HCT116 (cell line): ENCODE measurements around the gene RALGPS1.

Experiments used
- ATF3 ChIP-seq: IDR thresholded peaks from 2 replicates; pipeline ENCODE4 v1.6.1; 2012
- EZH2 ChIP-seq: fragments of 200-600 bp; sonication (generic); IDR thresholded peaks from 2 replicates; pipeline ENCODE4 v1.6.1; 2017; ENCODE audit warnings: antibody characterized with exemption, mixed run types
- EZH2phosphoT487 ChIP-seq: fragments of 200-600 bp; IDR thresholded peaks from 2 replicates; pipeline ENCODE4 v1.6.1; 2018; ENCODE audit warnings: antibody characterized with exemption, borderline replicate concordance
- MAX ChIP-seq: IDR thresholded peaks from 2 replicates; pipeline ENCODE4 v1.6.1; 2012
- POLR2A ChIP-seq: IDR thresholded peaks from 2 replicates; pipeline ENCODE4 v1.7.0; 2011; ENCODE audit warnings: borderline replicate concordance; ENCODE audit not compliant: insufficient read depth, insufficient read length; ENCODE audit errors: extremely low read depth
- POLR2AphosphoS5 ChIP-seq: IDR thresholded peaks from 2 replicates; pipeline ENCODE4 v1.6.1; 2011; ENCODE audit warnings: mild to moderate bottlenecking, low read depth, low read length, moderate library complexity
- RAD21 ChIP-seq: IDR thresholded peaks from 2 replicates; pipeline ENCODE4 v1.6.1; 2012; ENCODE audit warnings: low read depth, mild to moderate bottlenecking
- SIN3A ChIP-seq: IDR thresholded peaks from 2 replicates; pipeline ENCODE4 v1.6.1; 2012; ENCODE audit warnings: low read depth
- SRF ChIP-seq: IDR thresholded peaks from 2 replicates; pipeline ENCODE4 v1.6.1; 2012; ENCODE audit warnings: low read depth
- TCF7L2 ChIP-seq: IDR thresholded peaks from 2 replicates; pipeline ENCODE4 v1.7.0; 2011; ENCODE audit warnings: borderline replicate concordance, inconsistent platforms; ENCODE audit not compliant: insufficient read depth, insufficient read length; ENCODE audit errors: extremely low read depth
- YY1 ChIP-seq: IDR thresholded peaks from 2 replicates; pipeline ENCODE4 v1.6.1; 2011; ENCODE audit warnings: low read length, low read depth, moderate library complexity, mild to moderate bottlenecking; ENCODE audit not compliant: insufficient replicate concordance; ENCODE audit errors: extremely low read depth
- TF ChIP-seq, protein P1 (sequence below), 3 experiments: fragments of 200-600 bp in 1 of 3; sonication (generic) in 1 of 3; IDR thresholded peaks in 2 of 3; conservative IDR thresholded peaks in 1 of 3; 2 replicates each; pipeline ENCODE4 v1.5.1; 2012 to 2017; ENCODE audit warnings: low read depth in 2 of 3, low read length in 2 of 3, antibody characterized with exemption in 1 of 3, borderline replicate concordance in 1 of 3, control low read depth in 1 of 3, mild to moderate bottlenecking in 1 of 3, mixed read lengths in 1 of 3, mixed run types in 1 of 3, moderate library complexity in 1 of 3; ENCODE audit not compliant: insufficient read depth in 1 of 3

DNA sequence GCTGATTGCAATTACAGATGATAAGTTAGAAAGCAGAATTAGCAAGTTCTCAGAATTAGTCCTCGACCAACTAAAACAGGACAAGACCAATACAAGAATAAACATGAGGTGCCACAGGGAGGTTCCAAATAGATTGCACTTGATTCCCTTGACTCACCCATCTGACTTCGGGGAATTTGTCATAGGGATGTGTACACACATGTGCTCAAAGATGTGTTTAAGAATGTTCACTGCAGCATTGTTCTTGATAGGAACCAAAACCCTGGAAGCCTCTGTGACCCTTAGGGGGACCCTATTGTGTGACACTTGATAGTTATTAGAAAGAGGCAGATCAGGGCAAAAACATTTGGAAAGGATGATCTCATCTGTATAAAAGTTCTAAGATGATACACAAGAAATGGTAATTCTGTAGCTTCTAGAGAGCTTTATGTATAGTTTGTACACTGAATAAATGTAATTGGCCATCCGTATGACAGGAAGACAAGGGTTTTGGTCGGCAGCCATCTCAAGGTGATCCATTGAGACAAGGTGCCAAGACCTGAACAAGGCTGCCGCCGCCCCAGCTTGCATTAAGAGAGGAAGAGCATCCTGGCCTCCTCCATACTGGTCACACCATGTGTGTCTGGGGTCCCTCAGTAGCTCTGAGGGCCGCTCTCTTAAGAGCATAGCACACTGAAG, 301.8 kb downstream of the RALGPS1 start:
- TF ChIP-seq RAD21 (no peak), SRF (no peak), EZH2phosphoT487 (no peak), POLR2AphosphoS5 (no peak), EZH2 (no peak), SIN3A (no peak), MAX (no peak), POLR2A (no peak), TCF7L2 (no peak), YY1 (no peak), ATF3 (no peak)
- TF ChIP-seq, protein P1, sequence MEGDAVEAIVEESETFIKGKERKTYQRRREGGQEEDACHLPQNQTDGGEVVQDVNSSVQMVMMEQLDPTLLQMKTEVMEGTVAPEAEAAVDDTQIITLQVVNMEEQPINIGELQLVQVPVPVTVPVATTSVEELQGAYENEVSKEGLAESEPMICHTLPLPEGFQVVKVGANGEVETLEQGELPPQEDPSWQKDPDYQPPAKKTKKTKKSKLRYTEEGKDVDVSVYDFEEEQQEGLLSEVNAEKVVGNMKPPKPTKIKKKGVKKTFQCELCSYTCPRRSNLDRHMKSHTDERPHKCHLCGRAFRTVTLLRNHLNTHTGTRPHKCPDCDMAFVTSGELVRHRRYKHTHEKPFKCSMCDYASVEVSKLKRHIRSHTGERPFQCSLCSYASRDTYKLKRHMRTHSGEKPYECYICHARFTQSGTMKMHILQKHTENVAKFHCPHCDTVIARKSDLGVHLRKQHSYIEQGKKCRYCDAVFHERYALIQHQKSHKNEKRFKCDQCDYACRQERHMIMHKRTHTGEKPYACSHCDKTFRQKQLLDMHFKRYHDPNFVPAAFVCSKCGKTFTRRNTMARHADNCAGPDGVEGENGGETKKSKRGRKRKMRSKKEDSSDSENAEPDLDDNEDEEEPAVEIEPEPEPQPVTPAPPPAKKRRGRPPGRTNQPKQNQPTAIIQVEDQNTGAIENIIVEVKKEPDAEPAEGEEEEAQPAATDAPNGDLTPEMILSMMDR (IDR thresholded peaks at IDR 0.05 in 2 of 3, conservative IDR thresholded peaks at IDR 0.05 in 1 of 3; ENCODE audit: borderline replicate concordance in 1 of 3, insufficient read depth in 1 of 3, low read depth in 2 of 3, low read length in 2 of 3), result no peak
